K562 (cell line): ENCODE measurements around the gene ACY1. TPM values are rescaled to one million over a fixed set of nuclear protein-coding genes. Genes with fewer than 3 reads are reported as not detected.
A peak's percentile ranks its signal among the peaks of the same experiment; 100 is the strongest.

Experiments
- BCLAF1 ChIP-seq, 2 experiments: fragments of 450-650 bp in 1 of 2; IDR thresholded peaks; 2 replicates each; pipeline ENCODE4 v1.6.1; 2011 to 2017; ENCODE audit warnings: low read depth in 2 of 2, antibody characterized with exemption in 1 of 2, borderline replicate concordance in 1 of 2, low read length in 1 of 2, mild to moderate bottlenecking in 1 of 2, mixed read lengths in 1 of 2; ENCODE audit not compliant: control insufficient read depth in 1 of 2
- C11orf30 ChIP-seq: fragments of 450-650 bp; IDR thresholded peaks from 2 replicates; pipeline ENCODE4 v1.6.1; 2016; ENCODE audit warnings: low read depth, mild to moderate bottlenecking
- CBFA2T3 ChIP-seq: fragments of 450-650 bp; IDR thresholded peaks from 2 replicates; pipeline ENCODE4 v1.6.1; 2017
- CHCHD3 ChIP-seq: fragments of 250-450 bp; sonication (Bioruptor Pico); IDR thresholded peaks from 2 replicates; pipeline ENCODE4 v2.1.2; 2022; ENCODE audit warnings: mild to moderate bottlenecking
- MYNN ChIP-seq, 2 experiments: sonication (generic); formaldehyde crosslinking in 1 of 2; IDR thresholded peaks; 2 replicates each; pipeline versions ENCODE4 v1.5.0 to v1.6.1; 2016 to 2020; ENCODE audit warnings: antibody characterized with exemption in 1 of 2, missing genetic modification reagents in 1 of 2
- POLR2AphosphoS5 ChIP-seq: IDR thresholded peaks from 2 replicates; pipeline ENCODE4 v1.6.1; 2011; ENCODE audit warnings: mild to moderate bottlenecking, low read depth, low read length, moderate library complexity; ENCODE audit not compliant: control insufficient read depth, insufficient read depth
- SUPT5H ChIP-seq: fragments of 450-650 bp; IDR thresholded peaks from 2 replicates; pipeline ENCODE4 v1.6.1; 2016
- TAL1 ChIP-seq: fragments of 450-650 bp; IDR thresholded peaks from 2 replicates; pipeline ENCODE4 v1.6.1; 2016; ENCODE audit warnings: mild to moderate bottlenecking
- TCF7 ChIP-seq: sonication (generic); IDR thresholded peaks from 2 replicates; pipeline ENCODE4 v1.6.1; 2016; ENCODE audit warnings: antibody characterized with exemption, borderline replicate concordance
- TFAP4 ChIP-seq: sonication (generic); formaldehyde crosslinking; IDR thresholded peaks from 2 replicates; pipeline ENCODE4 v1.8.0; 2022; ENCODE audit warnings: missing genetic modification reagents, mild to moderate bottlenecking, moderate library complexity, borderline replicate concordance
- TSHZ1 ChIP-seq: fragments of 250-450 bp; sonication (Bioruptor Pico); IDR thresholded peaks from 2 replicates; pipeline ENCODE4 v1.4.0; 2020; ENCODE audit warnings: mild to moderate bottlenecking, moderate library complexity
- polyA plus RNA-seq, 8 experiments: library from polyadenylated mRNA; depleted of rRNA in 4 of 8; stranded (reverse) in 5 of 8; unstranded in 3 of 8; fragments of >200 nt; fragmentation: Nextera tagmentation in 2 of 8; fragmentation: Illumina TruSeq in 1 of 8; extraction: Ambion mirVana in 2 of 8; extraction: Trizol in 1 of 8; gene quantifications; 2 replicates each; pipeline versions ENCODE4 v1.2.1 to v1.2.3, GENCODE V29; 2011 to 2014; ENCODE audit warnings: inconsistent platforms in 1 of 8, missing spikeins in 1 of 8
- total RNA-seq, 7 experiments: library from RNA; depleted of rRNA in 6 of 7; stranded (reverse); fragments of >200 nt in 6 of 7; fragmentation: Illumina TruSeq in 2 of 7; extraction: Trizol in 2 of 7; gene quantifications; 2 replicates each; pipeline versions ENCODE4 v1.2.1 to v1.2.3, GENCODE V29; 2011 to 2021; ENCODE audit warnings: low replicate concordance in 1 of 7
- TF ChIP-seq, protein P1 (sequence below): fragments of 450-650 bp; IDR thresholded peaks from 2 replicates; pipeline ENCODE4 v1.6.1; 2016
- TF ChIP-seq, protein P2 (sequence below): sonication (generic); formaldehyde crosslinking; IDR thresholded peaks from 2 replicates; pipeline ENCODE4 v1.8.1; 2023; ENCODE audit warnings: mild to moderate bottlenecking, missing genetic modification reagents

ACY1 gene
- total and polyA plus RNA-seq, 9 of the 15 experiments (the other 6 are each of a cell fraction or from before 2014, with no cell fraction given) = 70.7 to 195 (median 123) TPM

GRCh38 chr3:51992017-51992682 is 8.8 kb downstream of the ACY1 start (continued):
- TF ChIP-seq TSHZ1 (CRISPR knock-in tag) (no peak), POLR2AphosphoS5 (peak; percentile 65; the same call in 1 of the 2 replicates), TFAP4 (CRISPR knock-in tag) (peak; percentile 12; the same call in 1 of the 2 replicates), TAL1 (no peak), BCLAF1 (IDR thresholded peaks at IDR 0.05; ENCODE audit: borderline replicate concordance in 1 of 2, control insufficient read depth in 1 of 2, low read depth in 2 of 2, low read length in 1 of 2) (0 out of 4 replicates have a peak, but pooled peaks of 1 of the 2 experiments have one; percentile 29), CBFA2T3 (no peak), C11orf30 (no peak), SUPT5H (peak; percentile 11), CHCHD3 (CRISPR knock-in tag) (no peak), TCF7 (0 out of 2 replicates have a peak, but pooled peaks have one; percentile 31), MYNN (IDR thresholded peaks at IDR 0.05) (peak; percentile 42; the same call in 1 of the 2 replicates), MYNN (CRISPR knock-in tag; IDR thresholded peaks at IDR 0.05) (no peak)
- TF ChIP-seq, protein P1, sequence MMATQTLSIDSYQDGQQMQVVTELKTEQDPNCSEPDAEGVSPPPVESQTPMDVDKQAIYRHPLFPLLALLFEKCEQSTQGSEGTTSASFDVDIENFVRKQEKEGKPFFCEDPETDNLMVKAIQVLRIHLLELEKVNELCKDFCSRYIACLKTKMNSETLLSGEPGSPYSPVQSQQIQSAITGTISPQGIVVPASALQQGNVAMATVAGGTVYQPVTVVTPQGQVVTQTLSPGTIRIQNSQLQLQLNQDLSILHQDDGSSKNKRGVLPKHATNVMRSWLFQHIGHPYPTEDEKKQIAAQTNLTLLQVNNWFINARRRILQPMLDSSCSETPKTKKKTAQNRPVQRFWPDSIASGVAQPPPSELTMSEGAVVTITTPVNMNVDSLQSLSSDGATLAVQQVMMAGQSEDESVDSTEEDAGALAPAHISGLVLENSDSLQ = no peak
- TF ChIP-seq, protein P2, sequence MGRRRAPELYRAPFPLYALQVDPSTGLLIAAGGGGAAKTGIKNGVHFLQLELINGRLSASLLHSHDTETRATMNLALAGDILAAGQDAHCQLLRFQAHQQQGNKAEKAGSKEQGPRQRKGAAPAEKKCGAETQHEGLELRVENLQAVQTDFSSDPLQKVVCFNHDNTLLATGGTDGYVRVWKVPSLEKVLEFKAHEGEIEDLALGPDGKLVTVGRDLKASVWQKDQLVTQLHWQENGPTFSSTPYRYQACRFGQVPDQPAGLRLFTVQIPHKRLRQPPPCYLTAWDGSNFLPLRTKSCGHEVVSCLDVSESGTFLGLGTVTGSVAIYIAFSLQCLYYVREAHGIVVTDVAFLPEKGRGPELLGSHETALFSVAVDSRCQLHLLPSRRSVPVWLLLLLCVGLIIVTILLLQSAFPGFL = no peak
